ENCODE results near the gene FARP1.
"Not testable (repeated sequence)": the region's sequence is repeated elsewhere in the genome, so short reads cannot be mapped to it uniquely, and the experiment has no call there.

FARP1 gene

GRCh38 chr13:98406971-98407370, 264.1 kb downstream of the FARP1 start:
- no peak for TF ChIP-seq CTCF (IDR thresholded peaks at IDR 0.05; ENCODE audit: low read depth, low read length)

GRCh38 chr13:98407575-98407974, 264.7 kb downstream of the FARP1 start:
- no peak for TF ChIP-seq CTCF (IDR thresholded peaks at IDR 0.05; ENCODE audit: low read depth, low read length)

More at GRCh38 chr13:98406971-98407370, 264.1 kb downstream of the FARP1 start:
- no peak overlapping the region for H3K4me3 ChIP-seq (ENCODE audit: low read depth, low read length)

GRCh38 chr13:98409281-98409680, 266.4 kb downstream of the FARP1 start:
- H3K4me3 ChIP-seq (ENCODE audit: low read depth, low read length) = no peak overlapping the region
- no peak for TF ChIP-seq CTCF (IDR thresholded peaks at IDR 0.05; ENCODE audit: low read depth, low read length)

More at GRCh38 chr13:98407575-98407974, 264.7 kb downstream of the FARP1 start:
- H3K4me3 ChIP-seq (ENCODE audit: low read depth, low read length) = no peak overlapping the region

GRCh38 chr13:98410612-98411011, 267.7 kb downstream of the FARP1 start:
- no peak for TF ChIP-seq CTCF (IDR thresholded peaks at IDR 0.05; ENCODE audit: low read depth, low read length)
- no peak overlapping the region for H3K4me3 ChIP-seq (ENCODE audit: low read depth, low read length)

GRCh38 chr13:98411013-98411412, 268.1 kb downstream of the FARP1 start:
- TF ChIP-seq CTCF (IDR thresholded peaks at IDR 0.05; ENCODE audit: low read depth, low read length) = no peak
- no peak overlapping the region for H3K4me3 ChIP-seq (ENCODE audit: low read depth, low read length)

GRCh38 chr13:98411617-98412265, 268.8 kb downstream of the FARP1 start:
- no peak for TF ChIP-seq CTCF (IDR thresholded peaks at IDR 0.05; ENCODE audit: low read depth, low read length)
- H3K4me3 ChIP-seq (ENCODE audit: low read depth, low read length) = no peak overlapping the region

GRCh38 chr13:98413278-98413677, 270.4 kb downstream of the FARP1 start:
- not testable (repeated sequence) for H3K4me3 ChIP-seq (ENCODE audit: low read depth, low read length)

GRCh38 chr13:98413796-98414195, 270.9 kb downstream of the FARP1 start:
- H3K4me3 ChIP-seq (ENCODE audit: low read depth, low read length) = no peak overlapping the region
- no peak for TF ChIP-seq CTCF (IDR thresholded peaks at IDR 0.05; ENCODE audit: low read depth, low read length)
